Activated naive CD4-positive, alpha-beta T cell treated with anti-CD3 and anti-CD28 coated beads for 36 hours (primary cell): ENCODE measurements around the gene PKIB. TPM values are rescaled to one million over a fixed set of nuclear protein-coding genes. Genes with fewer than 3 reads are reported as not detected.

Source experiments
- CTCF ChIA-PET: fragments of 350-600 bp; sonication (Branson Sonifier 250); formaldehyde crosslinking; loops from one replicate; lab custom pipeline; 2021; ENCODE audit warnings: antibody characterized with exemption; lab: Charles Lee
- DNase-seq: peaks from one replicate; pipeline ENCODE4 v3.0.0-alpha.2; 2020
- H3K27ac Mint-ChIP-seq: one replicate; pipeline ENCODE4 v1.8.0; 2021; ENCODE audit warnings: mild to moderate bottlenecking, mixed read lengths
- H3K27me3 Mint-ChIP-seq: one replicate; pipeline ENCODE4 v1.8.0; 2021; ENCODE audit warnings: low read depth, mixed read lengths
- H3K36me3 Mint-ChIP-seq: one replicate; pipeline ENCODE4 v1.8.0; 2021; ENCODE audit warnings: low read depth, mixed read lengths
- H3K4me1 Mint-ChIP-seq: one replicate; pipeline ENCODE4 v1.8.0; 2021; ENCODE audit warnings: low read depth, mixed read lengths
- H3K4me3 Mint-ChIP-seq: one replicate; pipeline ENCODE4 v1.8.0; 2021; ENCODE audit warnings: mild to moderate bottlenecking, moderate library complexity, mixed read lengths
- H3K9me3 Mint-ChIP-seq: one replicate; pipeline ENCODE4 v1.8.0; 2021; ENCODE audit warnings: mixed read lengths
- intact Hi-C: fragments of 100-400 bp; cut with micrococcal nuclease; formaldehyde crosslinking; loops from one replicate; pipeline ENCODE4 v1.15.1; 2023
- total RNA-seq, 2 experiments: library from RNA; stranded (reverse); gene quantifications; one replicate each; pipeline ENCODE4 v1.2.3, GENCODE V29; 2021

PKIB gene, protein sequence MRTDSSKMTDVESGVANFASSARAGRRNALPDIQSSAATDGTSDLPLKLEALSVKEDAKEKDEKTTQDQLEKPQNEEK
- total RNA-seq, result under 1 TPM in 1 of 2 experiments, not detected in 1; 0.67 TPM

GRCh38 chr6:122609881-122610689 is at the start of gene PKIB:
Gene PKIB, plus strand, starts transcription at chr6:122610405. Its CDS starts 107,390 bp downstream, at chr6:122717795.
- DNase-seq, result peak; percentile 67
- no peaks in the 10 kb centered on the region for H3K36me3 Mint-ChIP-seq
- intact Hi-C loops, result loop anchor here (1.0 to 5.0 kb wide), 4 partner anchors 121 to 229 kb away; partner anchors contain the start of gene SERINC1
- no peaks in the 10 kb centered on the region for H3K9me3 Mint-ChIP-seq
- H3K27ac Mint-ChIP-seq, result no peak within 1 kb of the TSS
- H3K4me3 Mint-ChIP-seq, result peak within 1 kb of the TSS; percentile 77
- peaks cover 31% of the 10 kb centered on the region for H3K27me3 Mint-ChIP-seq
- CTCF ChIA-PET, result interaction anchor here (1.0 to 2.0 kb wide), 2 partner anchors 30 to 80 kb away, joined by 3 to 6 read pairs; no protein-coding TSS in a partner anchor
- peaks cover 14% of the 10 kb centered on the region for H3K4me1 Mint-ChIP-seq

- no peaks in the 10 kb centered on the region for H3K4me1 Mint-ChIP-seq
- peaks cover 7% of the 10 kb centered on the region for H3K27me3 Mint-ChIP-seq
Observed at GRCh38 chr6:122563364-122564052, 46.7 kb upstream of the PKIB start.

GRCh38 chr6:122564230-122564629 is 46.0 kb upstream of the PKIB start:
- Mint-ChIP-seq H3K4me3 (no peak overlapping the region), H3K36me3 (peaks cover 5% of the 10 kb centered on the region), H3K27ac (no peak overlapping the region), H3K9me3 (peaks cover 20% of the 10 kb centered on the region), H3K27me3 (peaks cover 11% of the 10 kb centered on the region), H3K4me1 (no peaks in the 10 kb centered on the region)
- CTCF ChIA-PET, result no interaction called here
- intact Hi-C loops, result no loop called here
- no peak for DNase-seq

More at GRCh38 chr6:122563364-122564052, 46.7 kb upstream of the PKIB start:
- Mint-ChIP-seq H3K9me3 (peaks cover 24% of the 10 kb centered on the region), H3K27ac (no peak overlapping the region), H3K36me3 (peaks cover 5% of the 10 kb centered on the region), H3K4me3 (no peak overlapping the region)
- intact Hi-C loops, result no loop called here
- DNase-seq, result no peak
- CTCF ChIA-PET, result no interaction called here

- no peak overlapping the region for H3K4me3 Mint-ChIP-seq
- intact Hi-C loops, result no loop called here
- peaks cover 20% of the 10 kb centered on the region for H3K9me3 Mint-ChIP-seq
- H3K4me1 Mint-ChIP-seq, result no peaks in the 10 kb centered on the region
- no peak overlapping the region for H3K27ac Mint-ChIP-seq
- H3K27me3 Mint-ChIP-seq, result peaks cover 13% of the 10 kb centered on the region
- no peak for DNase-seq
- CTCF ChIA-PET, result interaction anchor here (0.6 to 1.3 kb wide), 2 partner anchors 26 to 36 kb away, joined by 3 to 6 read pairs; no protein-coding TSS in a partner anchor
- H3K36me3 Mint-ChIP-seq, result peaks cover 7% of the 10 kb centered on the region
Observed at GRCh38 chr6:122565708-122566107, 44.5 kb upstream of the PKIB start.

DNA sequence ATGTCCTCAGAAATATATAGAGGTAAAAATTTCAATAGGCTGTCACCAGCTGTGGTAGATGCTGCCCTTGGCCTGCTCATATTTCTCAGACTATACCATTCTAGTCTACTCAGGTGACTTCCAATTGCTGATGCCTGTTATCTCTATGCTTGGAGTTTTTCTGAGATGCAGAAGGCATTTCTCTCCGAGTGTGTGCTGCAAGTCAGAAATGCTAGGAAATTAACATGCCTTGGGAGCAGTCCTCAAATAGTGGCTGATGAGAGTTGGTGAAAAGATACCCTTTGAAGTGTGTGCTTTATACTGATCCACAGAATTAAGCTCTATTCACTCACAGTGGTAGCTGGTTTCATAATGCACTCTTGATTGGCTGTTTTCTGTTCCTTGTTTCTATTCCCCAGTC is 43.2 kb upstream of the PKIB start:
- Mint-ChIP-seq H3K27ac (no peak overlapping the region), H3K36me3 (peaks cover 7% of the 10 kb centered on the region), H3K4me1 (no peaks in the 10 kb centered on the region), H3K27me3 (peaks cover 13% of the 10 kb centered on the region), H3K4me3 (no peak overlapping the region), H3K9me3 (peaks cover 15% of the 10 kb centered on the region)
- CTCF ChIA-PET, result no interaction called here
- intact Hi-C loops, result no loop called here
- DNase-seq, result no peak

DNA sequence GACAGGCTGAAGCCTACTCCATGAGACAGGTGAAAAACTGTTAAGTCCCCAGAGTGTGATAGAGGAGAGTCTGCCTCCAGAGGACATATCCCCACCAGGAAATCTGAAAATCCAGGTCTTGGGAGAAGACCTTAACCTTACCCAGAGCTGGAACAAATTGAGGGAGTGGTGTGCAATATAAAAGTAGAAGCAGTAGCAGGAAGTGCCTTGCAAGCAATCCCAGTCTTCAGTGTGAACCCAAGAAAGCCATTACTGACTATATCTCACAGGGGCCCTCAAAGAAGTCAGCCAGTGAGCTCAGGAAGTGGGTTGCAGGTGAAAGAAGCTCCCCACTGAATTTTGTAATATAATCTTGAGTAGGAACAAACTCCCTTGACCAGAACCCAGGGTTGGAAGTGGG is 41.9 kb upstream of the PKIB start:
- Mint-ChIP-seq H3K4me3 (no peak overlapping the region), H3K27ac (no peak overlapping the region), H3K4me1 (no peaks in the 10 kb centered on the region), H3K36me3 (peaks cover 1% of the 10 kb centered on the region), H3K27me3 (peaks cover 6% of the 10 kb centered on the region), H3K9me3 (peaks cover 11% of the 10 kb centered on the region)
- no peak for DNase-seq
- CTCF ChIA-PET, result no interaction called here
- intact Hi-C loops, result no loop called here

GRCh38 chr6:122568797-122569221 is 41.4 kb upstream of the PKIB start:
- intact Hi-C loops, result no loop called here
- H3K27me3 Mint-ChIP-seq, result peaks cover 6% of the 10 kb centered on the region
- H3K4me3 Mint-ChIP-seq, result no peak overlapping the region
- CTCF ChIA-PET, result no interaction called here
- no peak overlapping the region for H3K27ac Mint-ChIP-seq
- H3K9me3 Mint-ChIP-seq, result peaks cover 9% of the 10 kb centered on the region
- peaks cover 1% of the 10 kb centered on the region for H3K36me3 Mint-ChIP-seq
- H3K4me1 Mint-ChIP-seq, result no peaks in the 10 kb centered on the region
- no peak for DNase-seq

DNA sequence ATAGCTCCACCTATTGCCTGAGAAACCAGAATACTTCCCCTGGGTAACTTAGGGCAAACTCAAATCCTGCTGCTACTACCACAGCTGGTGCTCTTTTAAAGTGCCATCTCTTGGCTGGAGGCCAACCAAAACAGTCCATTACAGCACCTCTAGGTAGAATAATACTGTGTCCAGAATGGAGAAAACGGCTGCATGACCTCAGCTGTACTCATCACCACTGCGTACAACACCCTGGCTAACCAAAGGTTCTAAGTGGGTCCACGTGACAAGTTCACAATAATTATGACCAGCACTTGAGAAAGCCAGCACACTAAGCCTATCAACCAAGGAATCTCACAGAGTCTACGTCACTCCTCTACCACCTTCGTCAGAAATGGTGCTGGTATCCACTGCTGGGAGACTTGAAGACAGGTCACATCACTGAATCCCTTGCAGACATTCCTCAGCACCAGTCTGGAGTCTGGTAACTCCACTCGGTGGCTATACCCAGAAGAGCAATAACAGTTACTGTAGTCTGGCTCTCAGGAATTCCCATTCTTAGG is 40.9 kb upstream of the PKIB start:
- no peak overlapping the region for H3K27ac Mint-ChIP-seq
- H3K4me1 Mint-ChIP-seq, result no peaks in the 10 kb centered on the region
- H3K27me3 Mint-ChIP-seq, result peaks cover 6% of the 10 kb centered on the region
- CTCF ChIA-PET, result no interaction called here
- H3K36me3 Mint-ChIP-seq, result peaks cover 1% of the 10 kb centered on the region
- intact Hi-C loops, result no loop called here
- DNase-seq, result no peak
- no peak overlapping the region for H3K4me3 Mint-ChIP-seq
- peaks cover 11% of the 10 kb centered on the region for H3K9me3 Mint-ChIP-seq

DNA sequence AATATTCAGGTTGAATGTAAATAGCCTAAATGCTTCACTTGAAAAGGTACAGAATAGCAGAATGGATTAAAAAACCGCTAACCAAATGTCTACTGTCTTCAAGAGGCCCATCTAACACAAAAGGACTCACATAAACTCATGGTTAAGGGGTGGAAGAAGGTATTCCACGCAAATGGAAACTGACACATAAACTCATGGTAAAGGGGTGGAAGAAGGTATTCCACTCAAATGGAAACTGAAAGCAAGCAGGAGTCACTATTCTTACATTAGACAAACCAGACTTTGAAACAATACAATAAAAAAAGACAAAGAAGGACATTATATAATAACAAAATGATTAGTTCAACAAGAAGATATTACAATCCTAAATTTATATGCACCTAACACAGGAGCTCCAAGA is 38.3 kb upstream of the PKIB start:
- DNase-seq, result no peak
- Mint-ChIP-seq H3K9me3 (peaks cover 25% of the 10 kb centered on the region), H3K4me1 (no peaks in the 10 kb centered on the region), H3K27me3 (peaks cover 6% of the 10 kb centered on the region), H3K4me3 (no peak overlapping the region), H3K27ac (no peak overlapping the region), H3K36me3 (peaks cover 1% of the 10 kb centered on the region)
- intact Hi-C loops, result no loop called here
- CTCF ChIA-PET, result no interaction called here

DNA sequence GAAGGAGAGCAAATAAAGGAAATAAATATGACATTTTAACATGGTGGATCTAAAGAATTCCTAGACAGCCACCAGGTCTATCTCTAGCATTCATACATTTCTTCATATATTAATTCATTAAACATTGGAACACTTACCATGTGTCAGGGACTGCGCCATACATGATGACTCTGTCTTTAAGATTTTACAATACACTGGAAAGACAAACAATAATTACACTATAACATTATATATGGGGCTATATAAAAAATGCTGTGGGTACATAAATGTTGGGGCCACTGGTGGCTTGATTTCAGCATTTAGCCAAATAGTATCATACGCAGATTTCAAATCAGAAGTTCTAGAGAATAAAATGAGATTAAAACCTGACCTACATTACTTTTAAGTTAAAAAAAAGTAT is 33.3 kb upstream of the PKIB start:
- CTCF ChIA-PET, result no interaction called here
- Mint-ChIP-seq H3K27ac (no peak overlapping the region), H3K36me3 (peaks cover 2% of the 10 kb centered on the region), H3K9me3 (peaks cover 38% of the 10 kb centered on the region), H3K4me1 (no peaks in the 10 kb centered on the region), H3K27me3 (no peaks in the 10 kb centered on the region), H3K4me3 (no peak overlapping the region)
- intact Hi-C loops, result no loop called here
- DNase-seq, result no peak

DNA sequence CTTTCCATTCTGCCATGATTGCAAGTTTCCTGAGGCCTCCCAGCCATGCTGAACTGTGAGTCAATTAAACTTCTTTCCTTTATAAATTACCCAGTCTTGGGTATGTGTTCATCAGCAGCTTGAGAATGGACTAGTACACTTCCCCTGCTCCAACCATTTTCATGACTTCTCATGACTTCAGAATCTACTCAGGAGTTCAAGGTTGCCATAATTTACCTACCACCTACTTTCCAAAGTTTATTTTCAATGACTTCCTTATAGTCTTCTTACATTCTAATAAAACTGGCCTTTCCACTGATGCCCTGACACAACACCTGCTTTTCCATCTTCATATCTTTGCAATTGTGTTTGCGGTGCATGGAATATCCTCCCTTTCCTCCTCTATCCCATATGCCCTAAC is 31.2 kb upstream of the PKIB start:
- DNase-seq, result no peak
- no peak overlapping the region for H3K27ac Mint-ChIP-seq
- no peak overlapping the region for H3K4me3 Mint-ChIP-seq
- H3K27me3 Mint-ChIP-seq, result peaks cover 2% of the 10 kb centered on the region
- CTCF ChIA-PET, result no interaction called here
- intact Hi-C loops, result no loop called here
- H3K9me3 Mint-ChIP-seq, result peaks cover 30% of the 10 kb centered on the region
- H3K4me1 Mint-ChIP-seq, result no peaks in the 10 kb centered on the region
- H3K36me3 Mint-ChIP-seq, result peaks cover 2% of the 10 kb centered on the region

DNA sequence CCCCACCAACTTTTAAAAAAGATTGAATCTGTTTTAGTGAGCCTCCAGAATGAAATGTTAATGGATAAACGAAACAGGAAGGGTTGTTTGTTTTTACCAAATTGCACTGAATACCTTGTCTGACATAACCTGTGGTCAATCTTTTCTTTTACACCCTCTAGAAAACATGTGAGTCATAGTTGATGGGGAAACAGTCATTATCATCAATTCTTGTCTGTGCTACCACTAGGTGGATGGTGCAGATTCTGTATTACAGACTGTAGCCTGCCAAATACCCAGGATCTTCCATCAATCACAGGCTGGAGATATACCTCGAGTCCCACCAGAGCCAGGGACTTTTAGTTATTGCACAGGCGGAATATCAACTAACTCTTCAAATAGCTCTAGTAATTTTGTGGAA is 29.5 kb upstream of the PKIB start:
- CTCF ChIA-PET, result no interaction called here
- Mint-ChIP-seq H3K9me3 (peaks cover 17% of the 10 kb centered on the region), H3K27me3 (peaks cover 2% of the 10 kb centered on the region), H3K4me1 (no peaks in the 10 kb centered on the region), H3K27ac (no peak overlapping the region), H3K4me3 (no peak overlapping the region), H3K36me3 (peaks cover 2% of the 10 kb centered on the region)
- no peak for DNase-seq
- intact Hi-C loops, result no loop called here
